HG03039 (cell line): ENCODE data around the gene ZNF169.
"Not testable (repeated sequence)": the region's sequence is repeated elsewhere in the genome, so short reads cannot be mapped to it uniquely, and the experiment has no call there.

ENCODE experiments used
- ATAC-seq: cut with Tn5 transposase; IDR thresholded peaks from one replicate; pipeline ENCODE4 v1.9.1; 2021; ENCODE audit warnings: mild to moderate bottlenecking, moderate library complexity; ENCODE audit not compliant: unreplicated experiment

ZNF169 gene

GRCh38 chr9:94341703-94342102 is 82.6 kb downstream of the ZNF169 start:
- ATAC-seq: not testable (repeated sequence)

DNA sequence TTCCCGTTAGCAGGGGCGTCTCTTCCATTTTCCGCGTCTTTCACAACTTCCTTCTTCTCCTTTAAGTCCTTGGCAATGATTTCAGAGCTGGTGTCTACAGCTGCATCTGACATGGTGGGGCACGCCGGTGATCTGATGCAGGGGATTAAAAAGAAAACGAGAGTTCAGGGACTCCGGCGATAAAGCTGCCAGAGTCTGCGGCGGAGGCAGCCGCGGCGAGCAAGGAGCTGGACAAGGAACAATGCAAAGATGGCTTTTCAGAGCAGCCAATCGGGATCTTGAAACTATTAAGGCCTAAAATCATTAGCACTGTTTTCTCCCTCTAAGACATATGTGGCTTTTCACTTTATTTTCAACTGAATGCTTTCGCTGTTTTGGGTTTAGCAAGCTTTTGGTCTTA is 88.4 kb downstream of the ZNF169 start:
- not testable (repeated sequence) for ATAC-seq

- ATAC-seq: not testable (repeated sequence)
These were observed 89.7 kb downstream of the ZNF169 start for GRCh38 chr9:94348754-94349153.
